CD4-positive, alpha-beta T cell treated with Interleukin-4 for 4 hours (primary cell): Measurements from ENCODE around the gene MLIP.
"Not testable (repeated sequence)": the region's sequence is repeated elsewhere in the genome, so short reads cannot be mapped to it uniquely, and the experiment has no call there.

Source experiments
- DNase-seq: peaks from one replicate; pipeline ENCODE4 v3.0.0-alpha.2; 2020

The MLIP gene

GRCh38 chr6:54111341-54112045 lies at the start of gene MLIP:
Gene MLIP, plus strand, starts transcription at chr6:54111443. Its CDS starts 37 bp downstream, at chr6:54111480.
- no peak for DNase-seq

- no peak for DNase-seq
Observed at GRCh38 chr6:54063228-54063539, 48.1 kb upstream of the MLIP start.

- no peak for DNase-seq
Observed at GRCh38 chr6:54068694-54069093, 42.5 kb upstream of the MLIP start.

GRCh38 chr6:54070025-54070424 lies 41.2 kb upstream of the MLIP start:
- DNase-seq: no peak

GRCh38 chr6:54071821-54072340 lies 39.4 kb upstream of the MLIP start:
- DNase-seq: no peak

- DNase-seq: no peak
Observed at GRCh38 chr6:54072635-54073313, 38.5 kb upstream of the MLIP start.

- DNase-seq: no peak
Observed at GRCh38 chr6:54073487-54073886, 37.8 kb upstream of the MLIP start.

- DNase-seq: no peak
Observed at GRCh38 chr6:54074109-54074508, 37.1 kb upstream of the MLIP start.

GRCh38 chr6:54074578-54075195 lies 36.6 kb upstream of the MLIP start:
- DNase-seq: no peak

GRCh38 chr6:54076159-54076789 lies 35.0 kb upstream of the MLIP start:
- DNase-seq: no peak

GRCh38 chr6:54081499-54081898 lies 29.7 kb upstream of the MLIP start:
- DNase-seq: not testable (repeated sequence)

- DNase-seq: no peak
Observed at GRCh38 chr6:54083287-54083686, 28.0 kb upstream of the MLIP start.

- no peak for DNase-seq
Observed at GRCh38 chr6:54084231-54084630, 27.0 kb upstream of the MLIP start.

GRCh38 chr6:54085047-54085446 lies 26.2 kb upstream of the MLIP start:
- DNase-seq: no peak

- DNase-seq: no peak
Observed at GRCh38 chr6:54085541-54085940, 25.7 kb upstream of the MLIP start.

- no peak for DNase-seq
Observed at GRCh38 chr6:54086439-54086838, 24.8 kb upstream of the MLIP start.

GRCh38 chr6:54087721-54088120 lies 23.5 kb upstream of the MLIP start:
- no peak for DNase-seq

- no peak for DNase-seq
Observed at GRCh38 chr6:54093326-54093948, 17.8 kb upstream of the MLIP start.

GRCh38 chr6:54094293-54094692 lies 16.9 kb upstream of the MLIP start:
- no peak for DNase-seq

- no peak for DNase-seq
Observed at GRCh38 chr6:54094786-54095185, 16.5 kb upstream of the MLIP start.

GRCh38 chr6:54095723-54096122 lies 15.5 kb upstream of the MLIP start:
- no peak for DNase-seq

- no peak for DNase-seq
Observed at GRCh38 chr6:54096811-54097210, 14.4 kb upstream of the MLIP start.

GRCh38 chr6:54097753-54098152 lies 13.5 kb upstream of the MLIP start:
- no peak for DNase-seq
